HG03571 (cell line): ENCODE results near the gene NRG4.
"Not testable (repeated sequence)": the region's sequence is repeated elsewhere in the genome, so short reads cannot be mapped to it uniquely, and the experiment has no call there.

Experiments
- ATAC-seq: cut with Tn5 transposase; IDR thresholded peaks from one replicate; pipeline ENCODE4 v1.9.1; 2021; ENCODE audit not compliant: unreplicated experiment

NRG4 gene

GRCh38 chr15:75994220-75994619, 18.0 kb downstream of the NRG4 start:
- no peak for ATAC-seq

GRCh38 chr15:75992897-75993296, 19.3 kb downstream of the NRG4 start:
- ATAC-seq = no peak

- no peak for ATAC-seq
Observed at GRCh38 chr15:75989875-75990274, 22.3 kb downstream of the NRG4 start.

- no peak for ATAC-seq
Observed at GRCh38 chr15:75989045-75989444, 23.2 kb downstream of the NRG4 start.

- ATAC-seq = no peak
Observed at GRCh38 chr15:75985971-75986370, 26.3 kb downstream of the NRG4 start.

GRCh38 chr15:75984706-75985105, 27.5 kb downstream of the NRG4 start:
- ATAC-seq = not testable (repeated sequence)

GRCh38 chr15:75982468-75982867, 29.8 kb downstream of the NRG4 start:
- ATAC-seq = no peak

GRCh38 chr15:75981149-75981815, 30.9 kb downstream of the NRG4 start:
- no peak for ATAC-seq

- not testable (repeated sequence) for ATAC-seq
Observed at GRCh38 chr15:75976766-75977165, 35.5 kb downstream of the NRG4 start.

GRCh38 chr15:75966073-75966472, 46.2 kb downstream of the NRG4 start:
- no peak for ATAC-seq

- ATAC-seq = no peak
Observed at GRCh38 chr15:75961331-75961730, 50.9 kb downstream of the NRG4 start.

- ATAC-seq = no peak
Observed at GRCh38 chr15:75955720-75956119, 56.5 kb downstream of the NRG4 start.

GRCh38 chr15:75952525-75952924, 59.7 kb downstream of the NRG4 start:
- no peak for ATAC-seq

- ATAC-seq = no peak
Observed at GRCh38 chr15:75948761-75949296, 63.4 kb downstream of the NRG4 start.

GRCh38 chr15:75947092-75947491, 65.1 kb downstream of the NRG4 start:
- no peak for ATAC-seq

- no peak for ATAC-seq
Observed at GRCh38 chr15:75945953-75946352, 66.3 kb downstream of the NRG4 start.

GRCh38 chr15:75943713-75944215, 68.5 kb downstream of the NRG4 start:
- ATAC-seq = no peak

- ATAC-seq = no peak
Observed at GRCh38 chr15:75943246-75943645, 69.0 kb downstream of the NRG4 start.

- ATAC-seq = no peak
Observed at GRCh38 chr15:75942464-75942863, 69.8 kb downstream of the NRG4 start.

GRCh38 chr15:75930866-75931265, 81.4 kb downstream of the NRG4 start:
- no peak for ATAC-seq

- ATAC-seq = no peak
Observed at GRCh38 chr15:75929799-75930565, 82.2 kb downstream of the NRG4 start.
